ENCODE data around the gene IL25.
"Not testable (repeated sequence)": the region's sequence is repeated elsewhere in the genome, so short reads cannot be mapped to it uniquely, and the experiment has no call there.

Gene IL25

DNA sequence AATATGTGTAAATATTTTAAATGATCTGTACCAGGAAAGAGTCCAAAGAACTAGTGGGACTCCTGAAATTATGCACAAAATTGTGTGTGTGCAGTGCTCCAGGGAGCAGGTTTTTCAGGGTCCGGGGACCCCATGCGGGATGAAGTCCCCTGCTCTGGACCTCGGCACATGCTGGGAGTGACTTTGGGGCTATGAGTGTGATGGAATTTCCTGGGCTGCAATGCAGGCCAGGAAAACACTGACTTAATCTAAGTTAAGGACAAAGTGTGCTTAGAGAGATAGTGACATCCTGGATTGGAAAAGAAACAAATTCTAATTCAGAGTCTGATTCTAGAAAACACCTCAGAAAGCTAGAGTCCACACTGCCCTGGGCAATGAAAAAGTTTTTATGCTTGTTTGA is 41.6 kb downstream of the IL25 start:
- no peak for DNase-seq

DNA sequence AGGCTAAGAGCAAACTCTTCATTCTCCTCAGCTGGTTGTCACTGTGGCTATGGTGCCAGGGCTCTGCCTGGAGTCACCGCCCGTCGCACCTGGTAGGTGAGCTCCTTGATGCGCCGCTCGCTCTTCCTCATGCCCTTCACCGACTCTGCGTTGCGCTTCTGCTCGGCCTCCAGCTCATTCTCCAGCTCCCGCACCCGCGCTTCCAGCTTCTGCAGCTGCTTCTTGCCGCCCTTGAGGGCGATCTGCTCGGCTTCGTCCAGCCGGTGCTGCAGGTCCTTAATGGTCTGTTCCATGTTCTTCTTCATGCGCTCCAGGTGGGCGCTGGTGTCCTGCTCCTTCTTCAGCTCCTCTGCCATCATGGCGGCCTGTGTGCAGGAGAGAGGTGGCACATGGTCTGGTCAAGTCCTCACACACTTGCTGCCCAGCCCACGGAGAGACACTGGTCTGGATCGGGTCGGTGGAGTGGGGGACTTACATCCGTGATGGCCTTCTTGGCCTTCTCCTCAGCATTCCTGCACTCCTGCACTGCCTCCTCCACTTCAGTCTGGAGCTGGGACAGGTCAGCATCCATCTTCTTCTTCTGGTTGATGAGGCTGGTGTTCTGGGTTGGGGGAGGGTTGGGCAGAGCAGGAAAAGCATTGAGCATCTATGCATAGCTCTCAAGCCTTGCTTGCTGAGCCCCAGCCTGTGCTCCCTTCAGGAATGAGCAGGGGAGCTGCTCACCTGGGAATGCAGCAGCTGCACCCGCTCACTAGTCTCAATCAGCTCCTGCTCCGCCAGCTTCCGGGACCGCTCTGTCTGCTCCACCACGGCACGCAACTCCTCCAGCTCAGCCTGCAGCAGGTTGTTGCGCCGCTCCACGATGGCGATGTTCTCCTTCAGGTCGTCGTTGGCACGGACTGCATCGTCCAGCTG is 42.6 kb downstream of the IL25 start:
- no peak for DNase-seq

DNA sequence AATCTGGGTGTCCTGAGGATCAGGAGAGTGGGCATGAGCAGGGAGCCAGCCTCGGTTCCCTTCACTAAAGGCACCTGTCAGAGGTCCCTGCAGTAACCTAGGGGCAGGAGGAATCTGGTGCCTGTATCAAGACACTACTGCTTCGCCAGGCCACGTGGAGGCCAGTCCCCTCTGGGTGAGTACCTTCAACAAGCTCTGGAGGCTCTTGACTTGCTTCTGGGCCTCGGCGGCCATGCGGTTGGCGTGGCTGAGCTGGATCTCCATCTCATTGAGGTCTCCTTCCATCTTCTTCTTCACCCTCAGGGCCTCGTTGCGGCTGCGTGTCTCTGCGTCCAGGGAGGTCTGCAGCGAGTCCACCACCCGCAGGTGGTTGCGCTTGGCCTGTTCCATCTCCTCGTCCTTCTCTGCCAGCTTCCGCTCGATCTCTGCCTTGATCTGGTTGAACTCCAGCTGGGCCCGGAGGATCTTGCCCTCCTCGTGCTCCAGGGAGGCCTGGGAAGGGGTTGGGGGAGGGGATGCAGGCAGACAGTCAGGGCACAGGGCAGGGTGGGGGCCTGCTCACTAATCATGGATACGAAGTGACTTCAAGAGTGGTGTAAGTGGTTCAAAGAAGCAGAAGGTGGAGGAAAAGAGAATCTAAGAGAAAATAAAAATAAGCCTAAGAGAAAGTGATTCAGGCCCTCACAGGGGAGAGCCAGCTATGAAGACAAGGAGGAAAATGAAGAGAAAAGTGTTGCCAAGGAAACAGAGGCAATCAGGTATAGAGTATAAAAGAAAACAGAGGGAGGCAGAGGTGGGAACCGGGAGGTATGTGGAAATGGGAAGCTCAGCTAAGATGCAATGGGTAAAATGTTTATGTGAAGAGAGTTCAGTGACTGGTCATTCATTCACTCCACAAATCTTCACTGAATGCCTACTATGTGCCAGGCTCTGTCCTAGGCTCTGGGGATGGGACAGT is 43.5 kb downstream of the IL25 start:
- DNase-seq, result no peak

DNA sequence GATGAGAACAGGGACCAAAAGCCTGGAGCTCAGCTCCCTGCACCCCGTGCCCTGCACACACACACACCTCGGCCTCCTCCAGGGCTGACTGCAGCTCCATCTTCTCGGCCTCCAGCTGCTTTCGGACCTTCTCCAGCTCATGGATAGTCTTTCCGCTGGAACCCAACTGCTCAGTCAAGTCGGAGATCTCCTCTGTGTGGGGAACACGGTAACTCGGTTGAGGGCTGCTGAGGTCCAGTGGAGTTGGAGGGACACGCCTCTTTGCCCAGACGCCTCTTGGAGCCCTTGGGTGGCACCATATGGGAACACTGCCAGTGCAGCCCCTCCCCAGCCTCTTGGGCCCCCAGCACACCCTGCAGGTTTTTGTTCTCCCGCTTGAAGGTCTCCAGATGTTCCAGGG is 44.2 kb downstream of the IL25 start:
- DNase-seq, result no peak

DNA sequence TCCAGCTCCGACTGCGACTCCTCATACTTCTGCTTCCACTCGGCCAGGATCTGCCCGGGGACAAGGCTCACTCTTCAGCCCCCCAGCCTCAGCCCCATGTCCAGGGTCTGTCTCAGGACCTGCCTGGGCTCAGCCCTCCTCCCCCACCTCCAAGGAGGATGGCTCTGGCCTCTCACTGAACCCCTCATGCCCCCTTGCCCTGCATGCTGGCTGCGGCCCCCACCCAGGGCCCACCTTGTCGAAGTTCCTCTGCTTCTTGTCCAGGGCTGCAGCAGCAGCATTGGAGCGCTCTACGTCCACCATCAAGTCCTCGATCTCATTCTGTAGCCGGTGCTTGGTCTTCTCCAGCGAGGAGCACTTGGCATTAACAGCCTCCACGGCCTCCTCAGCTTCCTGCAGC is 44.7 kb downstream of the IL25 start:
- DNase-seq, result not testable (repeated sequence)

DNA sequence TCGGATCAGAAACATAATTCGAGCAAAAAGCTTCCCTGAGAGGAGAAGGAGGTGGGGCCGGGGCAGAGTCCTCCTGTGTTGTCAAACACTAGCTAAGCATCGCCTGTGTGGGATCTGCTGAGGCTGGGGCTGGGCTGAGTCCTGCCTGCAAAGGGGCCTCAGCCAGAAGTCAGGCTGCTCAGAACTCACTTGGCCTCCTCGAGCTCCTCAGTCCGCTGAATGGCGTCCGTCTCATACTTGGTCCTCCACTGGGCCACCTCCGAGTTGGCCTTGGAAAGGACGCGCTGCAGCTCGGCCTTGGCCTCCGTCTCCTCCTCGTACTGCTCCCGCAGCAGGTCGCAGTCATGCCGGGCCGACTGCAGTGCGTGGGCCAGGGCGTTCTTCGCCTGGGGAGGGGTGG is 45.4 kb downstream of the IL25 start:
- no peak for DNase-seq

DNA sequence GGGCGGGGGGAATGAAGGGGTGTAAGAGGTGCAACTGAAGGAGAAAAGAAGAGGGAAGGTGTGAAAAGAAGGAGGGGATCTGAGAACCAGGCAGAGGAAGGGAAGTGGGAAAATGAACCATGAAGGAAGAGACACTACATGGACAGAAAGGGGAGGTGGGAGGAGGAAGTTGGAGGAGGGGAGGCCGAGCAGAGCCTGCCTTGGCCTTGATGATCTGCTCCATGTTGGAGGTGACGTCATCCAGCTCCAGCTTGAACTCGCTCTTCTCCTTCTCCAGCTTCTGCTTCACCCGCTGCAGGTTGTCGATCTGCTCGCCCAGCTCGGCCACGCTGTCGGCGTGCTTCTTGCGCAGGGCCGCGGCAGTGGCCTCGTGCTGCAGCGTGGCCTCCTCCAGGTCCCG is 47.0 kb downstream of the IL25 start:
- DNase-seq, result not testable (repeated sequence)

DNA sequence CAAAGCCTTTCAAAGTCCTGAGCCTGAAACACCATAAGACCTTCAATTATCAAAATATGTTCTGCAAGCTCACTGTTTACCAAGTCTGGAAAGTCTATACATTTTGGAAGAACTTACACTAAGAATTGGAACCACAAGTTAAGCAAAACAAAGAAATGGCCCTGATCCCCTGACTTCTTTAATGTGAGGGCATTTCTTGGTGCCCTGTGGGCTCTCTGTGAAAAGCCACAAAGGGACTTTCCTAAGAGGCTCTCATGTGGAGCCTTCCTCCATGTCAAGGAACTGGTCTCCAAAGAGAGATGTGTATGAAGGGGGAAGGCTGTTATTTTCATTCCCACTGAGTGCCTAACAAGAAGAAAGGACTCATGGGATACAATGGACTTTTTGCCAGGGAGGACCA is 49.0 kb downstream of the IL25 start:
- DNase-seq, result no peak

DNA sequence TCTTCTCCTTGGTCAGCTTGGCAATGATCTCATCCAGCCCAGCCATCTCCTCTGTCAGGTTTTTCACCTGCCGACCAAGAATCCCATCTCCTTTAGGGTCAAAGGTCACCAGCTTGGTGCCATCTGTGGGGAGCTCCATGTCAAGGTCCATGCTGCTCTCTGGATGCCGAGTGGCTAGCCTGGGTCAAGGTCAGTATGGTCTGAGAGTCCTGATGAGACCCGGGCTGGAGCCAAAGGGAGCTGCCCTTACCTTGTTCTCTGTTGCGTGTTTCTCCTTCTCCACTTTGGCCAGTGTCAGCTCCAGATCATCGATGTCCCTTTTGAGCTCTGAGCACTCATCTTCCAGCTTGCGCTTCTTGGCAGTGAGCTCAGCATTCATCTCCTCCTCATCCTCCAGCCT is 51.0 kb downstream of the IL25 start:
- DNase-seq, result no peak

DNA sequence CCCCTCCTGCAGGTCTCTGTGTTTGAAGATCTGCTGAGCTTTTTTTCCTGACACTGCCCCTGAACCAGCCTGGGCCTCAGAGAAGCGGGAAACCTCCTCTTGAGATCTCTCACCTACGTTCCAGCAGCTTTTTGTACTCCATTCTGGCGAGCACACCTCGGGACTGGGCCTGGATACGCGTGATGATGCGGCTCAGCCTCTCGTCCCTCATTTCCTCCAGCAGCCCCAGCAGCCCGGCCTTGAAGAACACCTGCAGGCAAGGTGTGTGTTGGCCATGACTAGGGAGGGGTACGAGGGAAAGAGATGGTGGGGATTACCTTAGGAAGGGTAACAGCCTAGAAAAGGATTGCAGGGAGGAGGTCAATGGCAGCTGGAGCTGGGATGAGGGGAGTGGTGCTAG is 52.6 kb downstream of the IL25 start:
- DNase-seq, result no peak

DNA sequence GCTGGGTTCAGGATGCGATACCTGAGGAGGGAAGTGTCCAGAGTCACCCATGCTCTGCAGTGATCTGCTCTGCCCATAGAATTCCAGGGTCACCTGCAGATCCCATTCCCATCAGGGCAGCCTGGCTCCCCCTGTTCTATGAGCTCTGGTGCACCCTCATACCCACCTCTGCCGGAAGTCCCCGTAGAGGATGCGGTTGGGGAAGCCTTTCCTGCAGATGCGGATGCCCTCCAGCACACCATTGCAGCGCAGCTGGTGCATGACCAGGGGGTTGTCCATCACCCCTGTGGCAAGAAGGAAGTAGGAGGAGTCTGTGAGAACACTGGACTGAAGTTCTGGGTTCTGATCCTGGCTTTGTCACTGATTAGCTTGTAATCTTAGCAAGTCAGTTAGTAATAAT is 53.2 kb downstream of the IL25 start:
- not testable (repeated sequence) for DNase-seq

All from CD4-positive, alpha-beta T cell treated with Interleukin-12 subunit alpha and Interleukin-12 subunit beta, for 1 hour (primary cell).